ENCODE data around the gene ZNF511. TPM values are rescaled to one million over a fixed set of nuclear protein-coding genes. Genes with fewer than 3 reads are reported as not detected.

The ZNF511 gene
- total and polyA plus RNA-seq, 4 donors: 18.2 to 39.6 (median 32.0) TPM

DNA sequence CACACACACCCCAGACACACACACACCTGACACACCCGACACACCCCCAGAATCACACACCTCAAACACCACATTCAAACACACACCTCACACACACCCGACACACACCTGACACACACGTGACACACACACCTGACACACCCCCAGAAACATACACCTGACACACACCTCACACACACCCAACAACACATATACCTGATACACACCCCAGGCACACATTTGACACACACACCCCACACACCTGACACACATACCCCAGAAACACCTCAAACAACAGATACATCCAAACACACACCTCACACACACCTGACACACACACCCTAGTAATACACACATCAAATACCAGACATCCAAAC is 28.6 kb downstream of the ZNF511 start:
- 84 to 86% methylated on average over 3 of the region's 3 CpGs for WGBS, 2 donors
- H3K9me3 ChIP-seq (ENCODE audit: control insufficient read depth, low read length): no peaks in the 10 kb centered on the region
- intact Hi-C loops (cut with DNase I): no loop called here
- H3K4me3 ChIP-seq (ENCODE audit: low read length in 2 of 2): no peak overlapping the region
- ATAC-seq (ENCODE audit: low FRiP score): no peak
- no peak for DNase-seq
- no peaks in the 10 kb centered on the region for H3K36me3 ChIP-seq (ENCODE audit: control insufficient read depth in 1 of 2, insufficient read depth in 2 of 2, low read length in 1 of 2)
- no peaks in the 10 kb centered on the region for H3K27me3 ChIP-seq (ENCODE audit: control insufficient read depth in 1 of 2, insufficient read depth in 2 of 2, low read length in 1 of 2)
- H3K27ac ChIP-seq (ENCODE audit: low read depth in 1 of 2, low read length in 2 of 2): no peak overlapping the region
- H3K4me1 ChIP-seq (ENCODE audit: control insufficient read depth in 1 of 2, insufficient read depth in 2 of 2, low read length in 2 of 2): no peaks in the 10 kb centered on the region

DNA sequence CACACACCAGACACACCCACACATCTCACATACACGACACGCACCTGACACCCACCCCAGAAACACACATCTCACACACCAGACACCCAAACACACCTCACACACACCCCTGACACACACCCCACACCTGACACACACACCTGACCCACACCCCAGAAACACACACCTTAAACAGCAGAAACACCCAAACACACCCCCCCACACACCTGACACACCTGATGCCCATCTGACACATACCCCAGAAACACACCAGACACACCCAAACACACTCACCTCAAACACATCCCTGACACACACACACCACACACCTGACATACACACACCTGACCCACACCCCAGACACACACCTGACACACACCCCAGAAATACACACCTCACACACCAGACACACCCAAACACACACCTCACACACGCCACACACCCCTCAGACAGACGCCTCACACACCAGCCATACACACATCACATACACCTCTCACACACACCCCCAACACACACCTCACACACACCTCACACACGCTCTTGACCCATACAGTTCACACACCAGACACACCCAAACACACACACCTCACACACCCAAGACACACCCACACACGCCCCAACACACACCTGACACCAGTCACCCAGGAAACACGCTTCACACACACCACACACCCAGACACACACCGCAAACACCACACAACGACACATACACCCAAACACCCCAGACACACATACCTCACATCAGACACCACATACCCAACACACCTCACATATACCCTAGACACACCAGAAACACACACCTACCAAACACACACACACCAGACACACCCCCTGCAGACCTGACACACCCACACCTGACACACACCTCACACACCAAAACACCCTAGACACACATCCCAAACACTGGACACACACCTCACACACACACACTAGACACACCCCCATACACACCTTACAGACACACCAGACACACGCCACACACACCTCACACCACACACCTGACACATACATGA is 29.7 kb downstream of the ZNF511 start:
- 91 to 92% methylated on average over 10 of the region's 10 CpGs for WGBS, 2 donors
- no peak for DNase-seq
- H3K4me1 ChIP-seq (ENCODE audit: control insufficient read depth in 1 of 2, insufficient read depth in 2 of 2, low read length in 2 of 2): no peaks in the 10 kb centered on the region
- H3K9me3 ChIP-seq (ENCODE audit: control insufficient read depth, low read length): no peaks in the 10 kb centered on the region
- no peaks in the 10 kb centered on the region for H3K36me3 ChIP-seq (ENCODE audit: control insufficient read depth in 1 of 2, insufficient read depth in 2 of 2, low read length in 1 of 2)
- intact Hi-C loops (cut with DNase I): no loop called here
- ATAC-seq (ENCODE audit: low FRiP score): no peak
- no peaks in the 10 kb centered on the region for H3K27me3 ChIP-seq (ENCODE audit: control insufficient read depth in 1 of 2, insufficient read depth in 2 of 2, low read length in 1 of 2)
- no peak overlapping the region for H3K4me3 ChIP-seq (ENCODE audit: low read length in 2 of 2)
- H3K27ac ChIP-seq (ENCODE audit: low read depth in 1 of 2, low read length in 2 of 2): no peak overlapping the region

DNA sequence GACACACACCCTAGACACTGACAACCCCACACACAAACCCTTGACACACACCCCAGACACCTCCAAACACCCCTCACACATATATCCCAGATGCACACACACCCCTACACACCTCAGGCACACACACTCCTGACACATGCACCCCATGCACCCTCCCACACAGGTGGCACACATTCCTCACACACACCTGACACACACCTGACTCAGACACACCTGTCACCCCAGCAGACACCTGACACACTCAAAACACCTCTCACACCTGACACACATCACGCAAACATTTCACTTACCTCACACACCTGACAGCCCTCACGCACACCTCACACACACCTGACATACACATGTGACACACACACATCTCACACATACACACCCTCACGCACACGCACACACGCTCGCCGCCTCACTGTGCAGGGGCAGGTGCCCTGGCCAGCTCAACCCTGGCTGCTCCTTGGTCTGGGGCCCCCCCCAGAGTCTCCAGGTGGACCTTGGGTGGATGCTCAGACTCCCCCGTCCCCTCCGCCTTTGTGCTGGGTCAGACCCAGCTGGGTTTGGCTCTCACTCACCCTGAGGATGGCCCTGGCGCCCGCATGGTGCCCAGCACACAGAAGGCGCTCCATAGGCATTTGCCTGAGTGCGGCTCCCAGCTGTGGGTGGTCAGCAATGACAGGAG is 31.1 kb downstream of the ZNF511 start:
- H3K4me1 ChIP-seq (ENCODE audit: control insufficient read depth in 1 of 2, insufficient read depth in 2 of 2, low read length in 2 of 2): no peaks in the 10 kb centered on the region
- intact Hi-C loops (cut with DNase I): no loop called here
- DNase-seq: no peak
- H3K9me3 ChIP-seq (ENCODE audit: control insufficient read depth, low read length): no peaks in the 10 kb centered on the region
- no peaks in the 10 kb centered on the region for H3K27me3 ChIP-seq (ENCODE audit: control insufficient read depth in 1 of 2, insufficient read depth in 2 of 2, low read length in 1 of 2)
- H3K27ac ChIP-seq (ENCODE audit: low read depth in 1 of 2, low read length in 2 of 2): no peak overlapping the region
- WGBS, 2 donors: 90 to 93% methylated on average over 13 of the region's 13 CpGs
- no peak for ATAC-seq (ENCODE audit: low FRiP score)
- no peak overlapping the region for H3K4me3 ChIP-seq (ENCODE audit: low read length in 2 of 2)
- H3K36me3 ChIP-seq (ENCODE audit: control insufficient read depth in 1 of 2, insufficient read depth in 2 of 2, low read length in 1 of 2): no peaks in the 10 kb centered on the region

DNA sequence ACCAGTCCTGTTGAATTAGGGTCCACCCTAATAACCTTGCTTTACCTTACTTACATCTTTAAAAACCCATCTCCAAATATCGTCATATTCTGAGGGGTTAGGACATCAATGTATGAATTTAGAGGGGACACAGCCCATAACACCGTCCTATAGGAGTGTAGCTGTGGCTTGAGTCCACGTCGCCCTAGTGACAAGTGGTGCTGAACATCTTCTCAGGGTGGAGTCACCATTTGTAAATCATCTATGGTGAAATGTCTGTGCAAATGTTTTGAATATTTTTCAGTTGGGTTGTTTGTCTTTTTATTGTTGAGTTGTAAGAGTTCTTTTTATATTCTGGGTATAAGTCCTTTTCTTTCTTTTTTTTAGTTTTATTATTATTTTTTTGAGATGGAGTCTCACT is 33.3 kb downstream of the ZNF511 start:
- Histone ChIP-seq H3K27ac (ENCODE audit: low read depth in 1 of 2, low read length in 2 of 2) (no peak overlapping the region), H3K4me3 (ENCODE audit: low read length in 2 of 2) (no peak overlapping the region), H3K27me3 (ENCODE audit: control insufficient read depth in 1 of 2, insufficient read depth in 2 of 2, low read length in 1 of 2) (no peaks in the 10 kb centered on the region), H3K9me3 (ENCODE audit: control insufficient read depth, low read length) (no peaks in the 10 kb centered on the region), H3K36me3 (ENCODE audit: control insufficient read depth in 1 of 2, insufficient read depth in 2 of 2, low read length in 1 of 2) (no peaks in the 10 kb centered on the region), H3K4me1 (ENCODE audit: control insufficient read depth in 1 of 2, insufficient read depth in 2 of 2, low read length in 2 of 2) (no peaks in the 10 kb centered on the region)
- DNase-seq (no peak), ATAC-seq (ENCODE audit: low FRiP score) (no peak)
- intact Hi-C loops (cut with DNase I): no loop called here
- 86 to 87% methylated on average over 4 of the region's 4 CpGs for WGBS, 2 donors

GRCh38 chr10:133342942-133343341 is 34.2 kb downstream of the ZNF511 start:
- H3K9me3 ChIP-seq (ENCODE audit: control insufficient read depth, low read length): no peaks in the 10 kb centered on the region
- DNase-seq (no peak), ATAC-seq (ENCODE audit: low FRiP score) (no peak)
- H3K36me3 ChIP-seq (ENCODE audit: control insufficient read depth in 1 of 2, insufficient read depth in 2 of 2, low read length in 1 of 2): no peaks in the 10 kb centered on the region
- 71 to 74% methylated on average over 8 of the region's 8 CpGs for WGBS, 2 donors
- no peaks in the 10 kb centered on the region for H3K4me1 ChIP-seq (ENCODE audit: control insufficient read depth in 1 of 2, insufficient read depth in 2 of 2, low read length in 2 of 2)
- H3K27ac ChIP-seq (ENCODE audit: low read depth in 1 of 2, low read length in 2 of 2): no peak overlapping the region
- H3K27me3 ChIP-seq (ENCODE audit: control insufficient read depth in 1 of 2, insufficient read depth in 2 of 2, low read length in 1 of 2): no peaks in the 10 kb centered on the region
- H3K4me3 ChIP-seq (ENCODE audit: low read length in 2 of 2): no peak overlapping the region
- intact Hi-C loops (cut with DNase I): no loop called here

- no peaks in the 10 kb centered on the region for H3K36me3 ChIP-seq (ENCODE audit: control insufficient read depth in 1 of 2, insufficient read depth in 2 of 2, low read length in 1 of 2)
- DNase-seq: no peak
- WGBS, 2 donors: 65 to 68% methylated on average over 9 of the region's 9 CpGs
- H3K9me3 ChIP-seq (ENCODE audit: control insufficient read depth, low read length): no peaks in the 10 kb centered on the region
- intact Hi-C loops (cut with DNase I): no loop called here
- H3K4me3 ChIP-seq (ENCODE audit: low read length in 2 of 2): no peak overlapping the region
- no peak overlapping the region for H3K27ac ChIP-seq (ENCODE audit: low read depth in 1 of 2, low read length in 2 of 2)
- no peak for ATAC-seq (ENCODE audit: low FRiP score)
- H3K27me3 ChIP-seq (ENCODE audit: control insufficient read depth in 1 of 2, insufficient read depth in 2 of 2, low read length in 1 of 2): no peaks in the 10 kb centered on the region
- no peaks in the 10 kb centered on the region for H3K4me1 ChIP-seq (ENCODE audit: control insufficient read depth in 1 of 2, insufficient read depth in 2 of 2, low read length in 2 of 2)
Measured at GRCh38 chr10:133343558-133343957, 34.8 kb downstream of the ZNF511 start.

- H3K9me3 ChIP-seq (ENCODE audit: control insufficient read depth, low read length): no peaks in the 10 kb centered on the region
- WGBS, 2 donors: 68 to 73% methylated on average over 5 of the region's 5 CpGs
- no peak for ATAC-seq (ENCODE audit: low FRiP score)
- DNase-seq: no peak
- intact Hi-C loops (cut with DNase I): no loop called here
- H3K36me3 ChIP-seq (ENCODE audit: control insufficient read depth in 1 of 2, insufficient read depth in 2 of 2, low read length in 1 of 2): no peaks in the 10 kb centered on the region
- H3K4me3 ChIP-seq (ENCODE audit: low read length in 2 of 2): no peak overlapping the region
- no peak overlapping the region for H3K27ac ChIP-seq (ENCODE audit: low read depth in 1 of 2, low read length in 2 of 2)
- H3K27me3 ChIP-seq (ENCODE audit: control insufficient read depth in 1 of 2, insufficient read depth in 2 of 2, low read length in 1 of 2): no peaks in the 10 kb centered on the region
- H3K4me1 ChIP-seq (ENCODE audit: control insufficient read depth in 1 of 2, insufficient read depth in 2 of 2, low read length in 2 of 2): no peaks in the 10 kb centered on the region
Measured at GRCh38 chr10:133344236-133344635, 35.5 kb downstream of the ZNF511 start.

- intact Hi-C loops (cut with DNase I): no loop called here
Measured at GRCh38 chr10:133346413-133346812, 37.7 kb downstream of the ZNF511 start.

More at GRCh38 chr10:133346413-133346812, 37.7 kb downstream of the ZNF511 start:
- Histone ChIP-seq H3K4me1 (ENCODE audit: control insufficient read depth in 1 of 2, insufficient read depth in 2 of 2, low read length in 2 of 2) (no peaks in the 10 kb centered on the region), H3K4me3 (ENCODE audit: low read length in 2 of 2) (no peak overlapping the region), H3K9me3 (ENCODE audit: control insufficient read depth, low read length) (no peaks in the 10 kb centered on the region), H3K36me3 (ENCODE audit: control insufficient read depth in 1 of 2, insufficient read depth in 2 of 2, low read length in 1 of 2) (no peaks in the 10 kb centered on the region), H3K27me3 (ENCODE audit: control insufficient read depth in 1 of 2, insufficient read depth in 2 of 2, low read length in 1 of 2) (no peaks in the 10 kb centered on the region), H3K27ac (ENCODE audit: low read depth in 1 of 2, low read length in 2 of 2) (no peak overlapping the region)
- WGBS, 2 donors: 57 to 64% methylated on average over 11 of the region's 11 CpGs
- DNase-seq (no peak), ATAC-seq (ENCODE audit: low FRiP score) (no peak)
